Endothelial cell (in vitro differentiated cells): ENCODE results near the gene MAD1L1. TPM values are rescaled to one million over a fixed set of nuclear protein-coding genes. Genes with fewer than 3 reads are reported as not detected.

Experiments
- DNase-seq: peaks from one replicate; pipeline ENCODE4 v3.0.0; 2021; ENCODE audit warnings: low spot score
- H3K27ac Mint-ChIP-seq: one replicate; pipeline ENCODE4 v1.8.0; 2021; ENCODE audit warnings: mixed read lengths, inconsistent platforms; ENCODE audit not compliant: unreplicated experiment
- H3K27me3 Mint-ChIP-seq: one replicate; pipeline ENCODE4 v1.8.0; 2021; ENCODE audit warnings: mild to moderate bottlenecking, moderate library complexity, mixed read lengths, inconsistent platforms; ENCODE audit not compliant: unreplicated experiment
- H3K36me3 Mint-ChIP-seq: one replicate; pipeline ENCODE4 v1.8.0; 2021; ENCODE audit warnings: mild to moderate bottlenecking, low read depth, mixed read lengths, inconsistent platforms; ENCODE audit not compliant: unreplicated experiment
- H3K4me1 Mint-ChIP-seq: one replicate; pipeline ENCODE4 v1.8.0; 2021; ENCODE audit warnings: mild to moderate bottlenecking, mixed read lengths, inconsistent platforms; ENCODE audit not compliant: unreplicated experiment
- H3K4me3 Mint-ChIP-seq: one replicate; pipeline ENCODE4 v1.8.0; 2021; ENCODE audit warnings: mild to moderate bottlenecking, mixed read lengths, inconsistent platforms; ENCODE audit not compliant: unreplicated experiment
- H3K9me3 Mint-ChIP-seq: one replicate; pipeline ENCODE4 v1.8.0; 2021; ENCODE audit warnings: mixed read lengths, inconsistent platforms; ENCODE audit not compliant: unreplicated experiment
- CTCF ChIP-seq: fragments of 200-600 bp; sonication (generic); IDR thresholded peaks from one replicate; pipeline ENCODE4 v1.5.0; 2021; ENCODE audit warnings: antibody characterized with exemption; ENCODE audit not compliant: unreplicated experiment
- total RNA-seq: library from RNA; stranded (reverse); fragmentation: NEBNext Ultra II Directional; extraction: Animal tissue kit (Norgen Biotek cat#: 25700); gene quantifications from one replicate; pipeline ENCODE4 v1.2.1, GENCODE V29; 2021; ENCODE audit not compliant: unreplicated experiment

The MAD1L1 gene
- total RNA-seq, 1 donor from 2014 or later = 43.3 TPM

GRCh38 chr7:1969459-1970284 lies 263.1 kb downstream of the MAD1L1 start:
- TF ChIP-seq CTCF = no peak
- H3K36me3 Mint-ChIP-seq = peaks cover 19% of the 10 kb centered on the region
- no peak overlapping the region for H3K4me3 Mint-ChIP-seq
- H3K27ac Mint-ChIP-seq = no peak overlapping the region
- DNase-seq = no peak
- peaks cover 12% of the 10 kb centered on the region for H3K4me1 Mint-ChIP-seq
- H3K9me3 Mint-ChIP-seq = no peaks in the 10 kb centered on the region
- H3K27me3 Mint-ChIP-seq = peaks cover 4% of the 10 kb centered on the region

GRCh38 chr7:1968397-1969111 lies 264.2 kb downstream of the MAD1L1 start:
- no peak for TF ChIP-seq CTCF
- H3K9me3 Mint-ChIP-seq = no peaks in the 10 kb centered on the region
- no peak overlapping the region for H3K4me3 Mint-ChIP-seq
- no peak for DNase-seq
- peaks cover 17% of the 10 kb centered on the region for H3K36me3 Mint-ChIP-seq
- peaks cover 7% of the 10 kb centered on the region for H3K4me1 Mint-ChIP-seq
- no peak overlapping the region for H3K27ac Mint-ChIP-seq
- peaks cover 6% of the 10 kb centered on the region for H3K27me3 Mint-ChIP-seq

- Mint-ChIP-seq H3K9me3 (no peaks in the 10 kb centered on the region), H3K4me1 (peaks cover 7% of the 10 kb centered on the region), H3K27me3 (peaks cover 4% of the 10 kb centered on the region), H3K27ac (peak overlapping the region; percentile 62), H3K36me3 (peaks cover 17% of the 10 kb centered on the region), H3K4me3 (peak overlapping the region; percentile 65)
- DNase-seq = no peak
- no peak for TF ChIP-seq CTCF
Observed at GRCh38 chr7:1967512-1968396, 265.0 kb downstream of the MAD1L1 start.

GRCh38 chr7:1966631-1967200 lies 266.0 kb downstream of the MAD1L1 start:
- H3K9me3 Mint-ChIP-seq = no peaks in the 10 kb centered on the region
- peak overlapping the region; percentile 25 for H3K4me3 Mint-ChIP-seq
- no peak for TF ChIP-seq CTCF
- H3K27ac Mint-ChIP-seq = peak overlapping the region; percentile 62
- H3K27me3 Mint-ChIP-seq = peaks cover 4% of the 10 kb centered on the region
- DNase-seq = no peak
- peaks cover 26% of the 10 kb centered on the region for H3K36me3 Mint-ChIP-seq
- H3K4me1 Mint-ChIP-seq = peaks cover 7% of the 10 kb centered on the region
